NCI-H1105 (cell line): Measurements from ENCODE around the gene SLC22A1.
"Not testable (repeated sequence)": the region's sequence is repeated elsewhere in the genome, so short reads cannot be mapped to it uniquely, and the experiment has no call there.

Source experiments
- DNase-seq: peaks from one replicate; lab custom pipeline; 2025; lab: John Stamatoyannopoulos, UW

SLC22A1 gene

GRCh38 chr6:160121558-160121957 lies at the start of gene SLC22A1:
TSS of gene SLC22A1 (plus strand) at chr6:160121815. CDS start at chr6:160121936, 121 bp downstream.
- DNase-seq = no peak

GRCh38 chr6:160073272-160073671 lies 48.3 kb upstream of the SLC22A1 start:
- no peak for DNase-seq

GRCh38 chr6:160076009-160076408 lies 45.6 kb upstream of the SLC22A1 start:
- DNase-seq = no peak

- no peak for DNase-seq
Measured at GRCh38 chr6:160077024-160077423, 44.6 kb upstream of the SLC22A1 start.

GRCh38 chr6:160077526-160077925 lies 44.1 kb upstream of the SLC22A1 start:
- DNase-seq = no peak

GRCh38 chr6:160078883-160079685 lies 42.5 kb upstream of the SLC22A1 start:
- no peak for DNase-seq

- no peak for DNase-seq
Measured at GRCh38 chr6:160079686-160080043, 42.0 kb upstream of the SLC22A1 start.

GRCh38 chr6:160080097-160080496 lies 41.5 kb upstream of the SLC22A1 start:
- no peak for DNase-seq

GRCh38 chr6:160081398-160081797 lies 40.2 kb upstream of the SLC22A1 start:
- DNase-seq = no peak

GRCh38 chr6:160082627-160083026 lies 39.0 kb upstream of the SLC22A1 start:
- DNase-seq = peak; percentile 51

- no peak for DNase-seq
Measured at GRCh38 chr6:160084198-160084776, 37.3 kb upstream of the SLC22A1 start.

- DNase-seq = no peak
Measured at GRCh38 chr6:160085226-160085625, 36.4 kb upstream of the SLC22A1 start.

GRCh38 chr6:160085713-160086505 lies 35.7 kb upstream of the SLC22A1 start:
- DNase-seq = no peak

- DNase-seq = no peak
Measured at GRCh38 chr6:160086754-160087153, 34.9 kb upstream of the SLC22A1 start.

- peak; percentile 11 for DNase-seq
Measured at GRCh38 chr6:160088069-160088783, 33.4 kb upstream of the SLC22A1 start.

GRCh38 chr6:160088784-160089533 lies 32.7 kb upstream of the SLC22A1 start:
- no peak for DNase-seq

- no peak for DNase-seq
Measured at GRCh38 chr6:160089534-160089897, 32.1 kb upstream of the SLC22A1 start.

GRCh38 chr6:160090442-160091239 lies 31.0 kb upstream of the SLC22A1 start:
- DNase-seq = peak; percentile 41

GRCh38 chr6:160092176-160092575 lies 29.4 kb upstream of the SLC22A1 start:
- DNase-seq = not testable (repeated sequence)

- no peak for DNase-seq
Measured at GRCh38 chr6:160092602-160093001, 29.0 kb upstream of the SLC22A1 start.

- no peak for DNase-seq
Measured at GRCh38 chr6:160093061-160093460, 28.6 kb upstream of the SLC22A1 start.
